Astrocyte (in vitro differentiated cells and primary cell): Measurements from ENCODE around the gene CERS5.

ENCODE experiments used
- EZH2 ChIP-seq: IDR thresholded peaks from 2 replicates; pipeline ENCODE4 v1.6.1; 2012; ENCODE audit warnings: mild to moderate bottlenecking, low read length, inconsistent platforms; ENCODE audit not compliant: insufficient read depth
- TF ChIP-seq, protein P1 (sequence below): IDR thresholded peaks from 2 replicates; pipeline ENCODE4 v1.5.1; 2011; ENCODE audit warnings: low read depth, mild to moderate bottlenecking, inconsistent platforms, low read length, moderate library complexity; ENCODE audit not compliant: insufficient read depth

DNA sequence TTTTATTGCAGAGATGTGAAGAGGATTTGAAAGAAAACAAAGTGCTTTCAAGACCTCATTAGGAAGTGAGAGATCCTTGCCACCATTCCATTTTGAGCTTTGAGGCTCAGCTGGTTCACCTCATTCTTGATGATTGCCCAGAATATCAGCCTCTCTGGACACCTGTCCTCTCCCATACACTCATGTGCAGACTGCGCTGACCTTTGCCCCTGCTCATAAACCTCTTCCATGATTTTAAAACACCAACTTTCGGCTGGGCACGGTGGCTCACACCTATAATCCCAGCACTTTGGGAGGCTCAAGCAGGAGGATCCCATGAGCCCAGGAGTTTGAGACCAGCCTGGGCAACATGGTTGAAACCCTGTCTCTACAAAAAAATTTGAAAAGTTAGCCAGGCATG is 46.2 kb downstream of the CERS5 start:
- TF ChIP-seq, protein P1, sequence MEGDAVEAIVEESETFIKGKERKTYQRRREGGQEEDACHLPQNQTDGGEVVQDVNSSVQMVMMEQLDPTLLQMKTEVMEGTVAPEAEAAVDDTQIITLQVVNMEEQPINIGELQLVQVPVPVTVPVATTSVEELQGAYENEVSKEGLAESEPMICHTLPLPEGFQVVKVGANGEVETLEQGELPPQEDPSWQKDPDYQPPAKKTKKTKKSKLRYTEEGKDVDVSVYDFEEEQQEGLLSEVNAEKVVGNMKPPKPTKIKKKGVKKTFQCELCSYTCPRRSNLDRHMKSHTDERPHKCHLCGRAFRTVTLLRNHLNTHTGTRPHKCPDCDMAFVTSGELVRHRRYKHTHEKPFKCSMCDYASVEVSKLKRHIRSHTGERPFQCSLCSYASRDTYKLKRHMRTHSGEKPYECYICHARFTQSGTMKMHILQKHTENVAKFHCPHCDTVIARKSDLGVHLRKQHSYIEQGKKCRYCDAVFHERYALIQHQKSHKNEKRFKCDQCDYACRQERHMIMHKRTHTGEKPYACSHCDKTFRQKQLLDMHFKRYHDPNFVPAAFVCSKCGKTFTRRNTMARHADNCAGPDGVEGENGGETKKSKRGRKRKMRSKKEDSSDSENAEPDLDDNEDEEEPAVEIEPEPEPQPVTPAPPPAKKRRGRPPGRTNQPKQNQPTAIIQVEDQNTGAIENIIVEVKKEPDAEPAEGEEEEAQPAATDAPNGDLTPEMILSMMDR: no peak
- TF ChIP-seq EZH2: no peak
